Omental fat pad (tissue), 4 donors: ENCODE results near the gene PRKCQ. TPM values are rescaled to one million over a fixed set of nuclear protein-coding genes. Genes with fewer than 3 reads are reported as not detected.

Experiments used
- ATAC-seq: fragments of 150-250 bp; one replicate; pipeline ENCODE4 v1.9.1; 2016; ENCODE audit warnings: mild to moderate bottlenecking, moderate library complexity; ENCODE audit not compliant: low FRiP score
- DNase-seq: peaks from one replicate; pipeline ENCODE4 v3.0.0-alpha.2; 2019; ENCODE audit warnings: low spot score
- total RNA-seq, 4 donors: library from RNA; depleted of rRNA; stranded (reverse); fragments of >200 nt; gene quantifications; one replicate each; pipeline ENCODE4 v1.1.0, GENCODE V29; 2016
- TF ChIP-seq, protein P1 (sequence below), 3 donors: fragments of 450-650 bp; IDR thresholded peaks; one replicate each; pipeline ENCODE4 v1.5.1; 2016 to 2017; ENCODE audit warnings: antibody characterized with exemption in 3 of 3, mild to moderate bottlenecking in 3 of 3, moderate library complexity in 2 of 3

The PRKCQ gene
- total RNA-seq, 4 donors from 2014 or later: 0.56 to 1.9 (median 0.86) TPM

DNA sequence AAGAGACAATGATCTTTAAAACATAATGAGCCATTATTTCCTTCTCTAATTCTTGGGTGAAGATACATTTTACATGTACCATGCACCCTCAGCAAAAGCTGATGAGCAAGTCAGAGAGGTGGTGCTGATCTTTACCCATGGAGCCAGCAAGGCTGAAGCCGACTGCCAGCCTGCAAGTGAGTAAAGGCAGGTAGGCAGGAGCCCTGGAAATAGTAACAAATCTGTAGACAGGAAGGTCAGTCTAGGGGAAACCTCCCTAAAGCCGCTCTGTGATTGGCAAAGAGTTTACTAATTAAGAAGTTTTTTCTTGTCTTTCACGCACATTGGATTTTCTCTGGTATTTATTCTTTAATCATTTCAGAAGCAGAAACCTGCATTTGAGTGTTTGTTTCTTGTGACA is 67.9 kb downstream of the PRKCQ start:
- no peak for DNase-seq
- ATAC-seq: no peak
- TF ChIP-seq, protein P1, sequence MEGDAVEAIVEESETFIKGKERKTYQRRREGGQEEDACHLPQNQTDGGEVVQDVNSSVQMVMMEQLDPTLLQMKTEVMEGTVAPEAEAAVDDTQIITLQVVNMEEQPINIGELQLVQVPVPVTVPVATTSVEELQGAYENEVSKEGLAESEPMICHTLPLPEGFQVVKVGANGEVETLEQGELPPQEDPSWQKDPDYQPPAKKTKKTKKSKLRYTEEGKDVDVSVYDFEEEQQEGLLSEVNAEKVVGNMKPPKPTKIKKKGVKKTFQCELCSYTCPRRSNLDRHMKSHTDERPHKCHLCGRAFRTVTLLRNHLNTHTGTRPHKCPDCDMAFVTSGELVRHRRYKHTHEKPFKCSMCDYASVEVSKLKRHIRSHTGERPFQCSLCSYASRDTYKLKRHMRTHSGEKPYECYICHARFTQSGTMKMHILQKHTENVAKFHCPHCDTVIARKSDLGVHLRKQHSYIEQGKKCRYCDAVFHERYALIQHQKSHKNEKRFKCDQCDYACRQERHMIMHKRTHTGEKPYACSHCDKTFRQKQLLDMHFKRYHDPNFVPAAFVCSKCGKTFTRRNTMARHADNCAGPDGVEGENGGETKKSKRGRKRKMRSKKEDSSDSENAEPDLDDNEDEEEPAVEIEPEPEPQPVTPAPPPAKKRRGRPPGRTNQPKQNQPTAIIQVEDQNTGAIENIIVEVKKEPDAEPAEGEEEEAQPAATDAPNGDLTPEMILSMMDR (IDR thresholded peaks at IDR 0.05): no peak

DNA sequence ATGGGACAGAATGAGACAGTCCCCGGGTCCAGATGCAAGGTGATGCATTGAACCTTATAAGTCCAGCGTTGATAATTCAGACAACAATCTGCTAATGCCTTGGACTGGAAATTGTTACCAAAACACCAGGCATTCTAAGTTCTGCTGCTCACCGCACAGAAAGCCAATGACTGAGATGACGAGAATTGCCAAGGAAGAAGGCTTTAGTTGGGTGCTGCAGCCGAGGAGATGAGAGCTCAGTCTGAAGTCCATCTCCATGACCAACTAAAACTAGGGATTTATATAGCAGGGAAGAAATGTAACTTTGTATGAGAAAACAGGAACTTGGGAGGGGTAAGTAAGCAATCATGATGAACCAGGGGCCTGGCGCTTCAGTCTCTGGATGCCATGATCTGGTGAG is 68.7 kb downstream of the PRKCQ start:
- ATAC-seq: no peak
- TF ChIP-seq, protein P1 (IDR thresholded peaks at IDR 0.05): no peak
- DNase-seq: no peak

DNA sequence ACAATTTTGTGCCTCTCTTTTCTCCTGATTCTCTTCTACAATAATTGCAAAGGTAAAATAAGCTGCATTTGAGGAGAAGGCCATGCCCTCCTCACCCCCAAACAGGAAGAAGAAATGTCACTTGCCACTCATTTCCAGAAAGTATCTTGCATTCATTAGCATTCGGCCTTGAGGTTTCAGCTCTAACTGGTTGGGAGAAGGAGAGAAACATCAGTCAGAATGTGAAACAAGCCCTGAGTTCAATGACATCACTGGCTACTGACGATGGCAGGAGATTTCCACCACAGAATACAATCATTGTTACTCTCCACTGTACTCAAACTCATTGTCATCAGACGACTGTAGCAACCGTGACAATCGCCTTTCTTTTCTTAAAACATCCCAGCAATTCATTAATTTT is 72.8 kb downstream of the PRKCQ start:
- TF ChIP-seq, protein P1 (IDR thresholded peaks at IDR 0.05): no peak
- ATAC-seq (no peak), DNase-seq (no peak)

DNA sequence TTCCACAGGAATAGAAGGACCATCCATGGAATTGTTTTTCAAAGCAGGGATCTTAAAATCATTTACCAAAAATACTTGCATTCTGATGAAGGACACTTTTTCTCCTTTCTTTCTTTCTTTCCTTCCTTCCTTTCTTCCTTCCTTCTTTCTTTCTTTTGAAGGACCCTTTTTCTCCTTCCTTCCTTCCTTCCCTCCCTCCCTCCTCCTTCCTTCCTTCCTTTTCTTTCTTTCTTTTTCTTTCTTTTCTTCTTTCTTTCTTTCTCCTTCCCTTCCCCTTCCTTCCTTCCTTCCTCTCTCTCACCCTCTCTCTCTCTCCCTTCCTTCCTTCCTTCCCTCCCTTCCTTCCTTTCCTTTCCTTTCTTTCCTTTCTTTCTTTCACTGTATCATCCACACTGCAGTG is 74.8 kb downstream of the PRKCQ start:
- DNase-seq (no peak), ATAC-seq (no peak)
- TF ChIP-seq, protein P1 (IDR thresholded peaks at IDR 0.05): no peak

DNA sequence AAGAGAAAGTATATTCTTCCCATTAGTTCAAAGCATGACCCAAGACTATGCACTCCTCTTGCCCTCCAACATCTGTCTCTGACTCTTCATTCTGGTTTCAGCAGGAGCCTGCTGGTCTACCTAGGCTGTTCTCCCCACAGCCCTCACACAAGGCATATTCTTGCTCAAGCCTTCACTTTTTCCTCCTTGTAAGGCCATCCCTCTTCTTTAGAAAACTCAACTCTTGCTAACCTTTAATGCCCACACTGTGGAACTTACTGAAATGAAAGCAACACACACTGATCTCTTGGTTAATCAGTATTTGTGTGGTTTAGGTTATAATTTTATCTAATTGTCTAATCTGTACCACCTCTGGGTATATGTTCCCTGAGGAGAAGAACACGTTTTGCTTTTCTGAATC is 75.8 kb downstream of the PRKCQ start:
- TF ChIP-seq, protein P1 (IDR thresholded peaks at IDR 0.05): no peak
- DNase-seq (no peak), ATAC-seq (no peak)

DNA sequence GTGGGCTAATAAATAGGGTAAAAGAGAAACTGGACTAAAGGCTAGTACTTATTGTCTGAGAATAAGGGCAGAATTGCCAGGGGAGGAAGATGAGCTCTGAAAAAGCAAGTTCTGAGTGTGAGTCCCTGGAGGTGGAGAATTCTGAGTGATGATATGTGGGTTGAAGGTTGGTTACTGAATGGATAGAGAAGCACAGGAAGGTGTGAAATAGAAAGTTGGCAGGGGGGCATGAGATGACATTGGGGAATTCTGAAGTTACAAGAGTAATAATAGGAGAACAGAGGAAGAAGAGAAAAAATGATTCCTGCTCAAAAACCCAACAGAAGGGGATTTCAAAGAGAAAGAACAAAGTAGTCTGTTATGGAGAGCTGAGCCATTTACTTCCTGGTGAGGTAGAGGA is 76.9 kb downstream of the PRKCQ start:
- DNase-seq: no peak
- no peak for ATAC-seq
- TF ChIP-seq, protein P1 (IDR thresholded peaks at IDR 0.05): no peak

DNA sequence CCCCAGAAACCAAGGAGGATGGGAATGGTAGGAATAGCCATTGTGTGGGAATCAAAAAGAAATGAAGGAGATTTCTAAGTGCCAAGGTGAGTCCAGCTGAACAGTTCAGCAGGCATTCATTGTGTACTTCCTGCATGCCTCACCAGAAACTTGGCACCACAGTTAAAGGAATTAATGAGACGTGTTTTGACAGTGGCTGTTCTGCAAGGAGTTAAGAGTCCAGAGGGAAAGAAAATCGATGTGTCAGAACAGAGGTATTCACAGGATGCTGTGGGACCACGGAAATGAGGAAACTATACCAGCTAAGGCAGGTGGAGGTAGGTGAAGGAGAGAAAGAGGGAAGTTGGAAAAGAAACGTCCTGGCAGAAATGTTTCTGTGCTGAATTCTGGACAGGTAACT is 78.1 kb downstream of the PRKCQ start:
- no peak for DNase-seq
- no peak for ATAC-seq

More for the DNA sequence above, 78.1 kb downstream of the PRKCQ start:
- TF ChIP-seq, protein P1 (IDR thresholded peaks at IDR 0.05): no peak
